Fibroblast of skin of scalp (primary cell): ENCODE measurements around the gene SORBS1.
"Not testable (repeated sequence)": the region's sequence is repeated elsewhere in the genome, so short reads cannot be mapped to it uniquely, and the experiment has no call there.

Experiments used
- DNase-seq: peaks from one replicate; pipeline ENCODE4 v3.0.0-alpha.2; 2013

The SORBS1 gene

GRCh38 chr10:95482501-95483233, 78.5 kb downstream of the SORBS1 start:
- peak; percentile 40 for DNase-seq

DNA sequence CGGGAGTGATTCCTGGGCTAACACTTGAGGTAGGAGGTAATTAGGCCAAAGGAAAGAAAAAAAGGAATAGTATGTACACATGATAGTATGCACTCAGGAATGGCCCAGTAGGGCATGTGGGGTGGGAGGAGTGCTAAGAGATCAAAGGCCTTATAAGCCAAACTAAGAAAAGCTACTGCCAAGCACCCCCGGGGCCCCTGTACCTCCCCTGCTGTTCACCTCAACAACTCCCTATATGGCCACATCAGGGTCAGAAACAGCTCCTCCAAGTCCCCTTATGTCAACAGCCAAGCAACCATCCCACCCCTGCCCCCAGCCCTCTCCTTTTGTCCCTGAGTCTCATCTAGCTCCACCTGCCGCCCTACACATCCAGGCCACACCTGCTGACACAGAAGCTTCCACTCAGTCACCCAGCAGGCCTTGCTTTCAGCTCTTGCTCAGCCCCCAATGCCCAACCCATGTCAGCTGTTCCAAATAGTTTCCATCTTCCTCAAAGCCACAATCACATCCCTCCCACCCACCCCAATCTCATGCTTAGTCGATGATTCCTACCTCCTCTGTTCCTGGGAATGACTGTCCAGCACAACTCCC, 80.2 kb downstream of the SORBS1 start:
- DNase-seq: no peak

GRCh38 chr10:95480102-95480900, 80.9 kb downstream of the SORBS1 start:
- no peak for DNase-seq

DNA sequence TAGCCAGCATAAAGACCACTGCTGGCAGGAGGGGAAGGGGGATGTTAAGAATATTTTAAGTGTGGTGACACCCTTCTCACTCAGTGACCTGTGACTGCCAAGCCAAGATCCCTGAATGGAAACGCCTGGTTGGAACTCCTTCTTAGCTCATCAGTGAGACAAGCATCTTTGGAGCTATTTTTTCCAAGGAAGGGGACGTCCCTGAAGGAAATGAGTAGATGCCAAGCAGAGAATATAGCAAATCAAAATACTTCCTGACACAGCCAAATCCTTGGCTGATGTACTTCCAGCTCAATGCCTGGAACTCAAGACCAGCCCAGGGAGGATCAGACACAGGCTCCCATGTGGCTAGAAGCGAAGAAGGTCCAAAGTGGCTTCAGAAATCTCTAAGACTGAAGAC, 82.2 kb downstream of the SORBS1 start:
- no peak for DNase-seq

DNA sequence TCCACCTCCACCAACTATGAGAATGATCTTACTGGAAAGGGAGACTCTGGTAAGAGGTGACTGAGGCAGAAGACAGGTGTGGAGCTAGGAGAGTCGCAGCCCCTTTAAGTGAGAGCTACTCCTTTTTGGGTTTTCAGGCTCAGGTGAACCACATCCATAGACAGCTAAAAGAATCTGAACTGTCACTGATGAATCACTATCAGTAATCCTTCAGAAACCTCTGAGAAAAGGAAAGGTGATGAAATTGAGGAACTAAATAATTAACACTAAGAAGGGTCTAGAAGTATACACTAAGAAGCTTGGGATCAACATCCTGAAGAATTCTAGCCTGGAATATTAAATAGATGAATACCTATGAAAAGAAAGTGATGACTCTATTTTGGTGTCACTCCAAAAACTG, 83.0 kb downstream of the SORBS1 start:
- DNase-seq: no peak

GRCh38 chr10:95477175-95477520, 84.0 kb downstream of the SORBS1 start:
- DNase-seq: no peak

- DNase-seq: no peak
These were observed 84.5 kb downstream of the SORBS1 start for GRCh38 chr10:95476469-95477174.

DNA sequence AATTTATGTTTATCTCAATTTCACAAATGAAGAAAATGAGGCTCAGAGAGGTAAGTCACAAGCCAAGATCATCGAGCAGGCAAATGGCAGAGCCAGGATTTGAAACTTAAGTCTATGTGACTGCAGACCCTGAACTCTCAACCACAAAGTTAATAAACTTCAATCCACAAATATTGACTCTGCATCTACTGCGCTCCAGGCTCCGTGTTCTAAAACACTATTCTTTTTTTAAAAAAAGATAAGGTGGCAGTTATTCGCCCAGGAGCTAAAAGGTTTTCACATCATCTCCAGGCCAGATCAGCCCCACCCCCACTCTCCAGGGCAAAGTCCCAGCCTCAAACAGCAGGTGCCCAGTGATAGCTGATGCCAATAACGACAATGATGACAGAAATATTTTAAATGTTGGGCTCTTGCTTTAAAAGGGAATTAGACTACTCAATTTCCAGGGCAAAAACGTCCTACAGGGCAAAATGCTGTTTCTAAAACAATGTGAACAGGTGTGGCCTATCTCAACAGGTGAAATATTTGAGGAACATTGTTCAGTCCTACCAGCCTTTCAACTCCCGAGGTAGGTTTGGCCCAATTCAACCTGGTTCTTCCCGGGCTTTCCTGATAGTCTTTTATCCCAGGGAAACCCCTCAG, 85.2 kb downstream of the SORBS1 start:
- no peak for DNase-seq

DNA sequence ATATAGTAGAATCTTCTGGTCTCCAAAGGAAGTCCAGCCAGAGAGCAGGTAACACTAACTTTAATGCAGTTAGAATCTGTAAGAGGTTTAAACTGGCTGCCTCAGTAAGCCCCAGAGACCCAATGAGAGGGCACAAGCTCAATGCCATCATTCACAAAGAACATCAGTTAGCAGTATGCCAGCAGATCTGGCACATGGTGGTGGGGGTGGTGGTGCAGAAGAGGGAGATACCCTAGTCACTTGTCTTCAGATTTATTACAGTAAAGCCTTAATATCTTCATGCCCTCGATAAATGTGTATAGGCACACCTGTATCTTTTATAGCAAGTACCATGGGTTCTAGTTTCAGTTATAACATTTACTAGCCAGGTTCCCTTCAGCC, 86.2 kb downstream of the SORBS1 start:
- DNase-seq: no peak

DNA sequence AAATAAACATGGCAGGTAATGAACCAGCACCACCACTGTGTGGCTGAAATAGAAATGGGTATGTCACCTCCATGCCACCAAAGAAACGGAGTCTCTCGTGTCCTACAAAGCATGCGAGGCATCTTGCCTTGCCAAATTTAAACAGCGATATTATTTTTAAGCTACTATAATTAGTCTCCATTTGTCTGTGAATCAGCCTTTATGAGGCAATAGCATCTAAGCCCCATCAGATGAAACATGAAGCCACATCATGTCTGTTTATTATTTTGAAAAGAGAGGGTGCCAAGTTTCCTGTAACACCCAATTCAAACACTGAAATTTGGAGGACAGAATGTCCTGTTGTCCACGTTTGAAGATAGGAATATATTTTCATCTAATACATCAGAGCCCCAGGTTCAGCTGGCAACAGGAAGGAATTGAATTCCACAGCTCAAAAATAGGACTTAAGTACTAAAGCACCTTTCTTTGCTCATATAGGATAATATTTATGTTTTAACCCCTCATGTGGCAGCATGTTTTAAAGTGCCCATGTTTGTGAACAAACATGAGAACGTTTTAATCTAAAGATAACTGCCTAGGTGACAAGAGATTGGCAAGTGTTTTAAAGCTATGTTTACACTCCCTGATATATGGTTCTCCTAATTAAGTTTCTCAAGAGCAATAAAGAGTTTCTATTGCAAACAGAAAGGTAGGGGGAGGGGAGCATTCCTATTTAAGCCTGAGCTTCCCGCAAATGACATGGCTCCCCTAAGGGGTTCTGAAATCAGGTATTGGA, 86.8 kb downstream of the SORBS1 start:
- DNase-seq: no peak

DNA sequence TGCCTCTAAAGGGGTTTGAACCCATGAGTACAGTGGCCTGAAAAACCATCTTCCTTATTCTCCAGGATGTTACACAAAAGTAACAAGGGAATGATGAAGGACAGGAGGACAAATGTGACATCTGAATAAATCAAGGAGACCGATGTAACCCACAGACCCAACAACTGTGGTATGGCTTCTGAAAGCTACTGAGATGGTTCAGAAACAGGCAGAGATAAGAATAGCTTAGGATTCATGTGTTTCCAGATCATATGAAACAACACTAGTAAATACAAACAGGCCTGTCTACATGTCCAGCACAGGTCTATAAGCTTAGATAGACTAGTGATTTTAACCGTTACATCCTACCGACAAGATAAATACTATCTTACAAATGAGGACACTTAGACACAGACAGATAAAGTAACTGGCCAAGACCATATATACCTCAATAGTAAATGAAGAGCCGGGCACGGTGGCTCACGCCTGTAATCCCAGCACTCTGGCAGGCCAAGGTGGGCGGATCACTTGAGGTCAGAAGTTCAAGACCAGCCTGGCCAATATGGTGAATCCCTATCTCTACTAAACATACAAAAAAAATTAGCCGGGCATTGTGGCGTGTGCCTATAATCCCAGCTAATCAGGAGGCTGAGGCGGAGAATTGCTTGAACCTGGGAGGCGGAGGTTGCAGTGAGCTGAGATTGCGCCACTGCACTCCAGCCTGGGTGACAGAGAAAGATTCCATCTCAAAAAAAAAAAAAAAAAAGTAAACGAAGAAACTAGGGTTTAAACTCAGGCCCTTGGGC, 88.7 kb downstream of the SORBS1 start:
- DNase-seq: no peak

- DNase-seq: no peak
These were observed 91.5 kb downstream of the SORBS1 start for GRCh38 chr10:95469676-95470075.

- DNase-seq: no peak
These were observed 91.9 kb downstream of the SORBS1 start for GRCh38 chr10:95469251-95469650.

DNA sequence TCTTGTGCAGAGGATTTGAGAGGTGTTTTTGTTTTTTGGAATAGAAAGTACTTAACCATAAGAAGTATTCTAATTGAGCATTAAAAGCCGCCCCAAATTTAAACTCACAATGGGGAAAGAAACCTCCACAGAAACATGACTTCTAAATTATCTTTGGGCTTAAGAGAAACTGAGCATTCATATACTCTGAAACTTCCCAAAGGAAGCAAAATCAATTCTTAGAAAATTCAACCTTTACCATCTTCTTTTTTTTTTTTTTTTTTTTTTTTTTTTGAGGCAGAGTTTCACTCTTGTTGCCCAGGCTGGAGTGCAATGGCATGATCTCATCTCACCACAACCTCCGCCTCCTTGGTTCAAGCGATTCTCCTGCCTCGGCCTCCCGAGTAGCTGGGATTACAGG, 93.5 kb downstream of the SORBS1 start:
- not testable (repeated sequence) for DNase-seq

- DNase-seq: no peak
These were observed 94.0 kb downstream of the SORBS1 start for GRCh38 chr10:95467162-95467599.

DNA sequence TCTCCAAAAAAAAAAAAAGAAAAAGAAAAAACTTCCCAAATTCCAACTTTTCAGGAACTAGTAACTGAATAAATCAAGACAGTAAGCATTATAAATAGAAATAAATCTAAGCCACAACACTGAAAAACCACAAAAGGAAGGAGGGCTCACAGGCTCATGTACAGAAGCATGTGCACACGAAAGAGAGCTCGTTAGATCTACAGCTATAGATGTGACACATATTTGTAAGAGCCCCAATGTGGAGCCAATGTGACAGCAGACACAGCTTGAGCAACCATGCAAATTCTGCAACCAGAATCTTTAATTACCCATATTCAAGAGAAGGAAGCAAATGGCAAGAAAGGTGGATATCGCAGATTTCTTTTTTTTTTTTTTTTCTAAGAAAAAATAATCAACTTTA, 94.7 kb downstream of the SORBS1 start:
- DNase-seq: no peak

GRCh38 chr10:95464280-95464679, 96.9 kb downstream of the SORBS1 start:
- no peak for DNase-seq

DNA sequence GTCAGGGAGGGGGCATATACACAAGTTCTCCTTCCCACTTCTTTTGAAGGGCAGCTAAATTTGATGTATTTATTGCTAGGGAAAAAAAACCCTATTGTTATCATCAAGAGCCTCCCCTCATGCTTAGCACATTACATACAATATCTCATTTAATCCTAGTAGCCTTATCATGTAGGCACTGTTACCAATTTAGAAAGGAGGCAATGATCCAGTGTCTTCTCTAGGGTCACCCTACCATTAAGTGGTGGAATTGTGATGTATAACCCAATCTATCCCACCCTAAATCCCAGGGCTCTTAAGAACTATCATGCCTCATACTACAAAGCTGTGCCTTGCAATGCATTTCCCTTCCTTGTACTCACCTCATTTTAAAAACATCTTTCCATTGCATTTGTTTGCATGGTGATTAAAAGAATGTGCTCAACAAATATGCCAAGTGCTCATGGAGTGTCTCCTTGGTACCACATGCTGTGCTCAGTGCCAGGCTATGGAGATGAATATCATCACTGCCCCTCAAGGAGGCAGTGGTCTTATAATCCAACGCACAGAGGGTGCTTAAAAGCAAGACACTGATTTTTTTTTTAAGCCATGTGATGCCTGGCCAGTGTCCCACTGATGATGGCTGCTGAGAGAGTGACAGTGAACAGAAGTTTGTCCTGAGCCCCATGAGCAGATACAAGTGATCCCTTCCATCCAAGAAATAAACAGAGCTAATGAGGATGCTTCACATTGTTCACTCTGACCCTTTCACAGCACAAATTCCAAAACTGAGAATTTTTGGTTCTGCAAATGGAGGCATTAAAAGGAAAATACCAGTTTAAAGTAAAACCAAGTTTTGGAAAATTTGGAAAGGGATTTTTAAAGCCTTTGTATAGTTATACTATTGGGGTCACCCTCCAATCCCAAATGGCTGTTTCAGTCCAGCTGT, 98.2 kb downstream of the SORBS1 start:
- DNase-seq: no peak

DNA sequence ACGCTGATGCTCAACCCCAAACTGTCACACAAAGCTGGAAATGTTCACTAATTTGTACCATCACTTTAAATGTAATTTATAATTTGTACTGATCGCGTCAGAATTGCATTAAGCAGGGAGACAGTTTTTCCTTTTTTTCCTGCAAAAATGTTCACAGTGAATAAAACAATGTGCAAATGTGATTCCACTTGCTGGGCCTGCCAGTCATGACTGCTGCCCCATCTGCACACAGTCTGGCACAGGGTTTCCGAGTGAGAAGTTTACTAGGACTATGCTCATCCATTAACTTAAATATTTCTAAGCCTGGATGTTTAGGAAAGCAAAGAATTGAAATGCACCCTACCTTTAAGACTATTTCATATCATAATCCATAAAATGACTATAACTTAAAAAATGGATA, 99.6 kb downstream of the SORBS1 start:
- DNase-seq: no peak
